HG02852 (cell line): Measurements from ENCODE around the gene WDR38.

Experiments
- ATAC-seq: cut with Tn5 transposase; IDR thresholded peaks from one replicate; pipeline ENCODE4 v1.9.1; 2021; ENCODE audit warnings: mild to moderate bottlenecking, moderate library complexity; ENCODE audit not compliant: unreplicated experiment

The WDR38 gene

GRCh38 chr9:124857533-124858162, 4.4 kb downstream of the WDR38 start:
- ATAC-seq: no peak

- no peak for ATAC-seq
Observed at GRCh38 chr9:124858330-124859046, 5.2 kb downstream of the WDR38 start.

GRCh38 chr9:124859803-124860581, 6.7 kb downstream of the WDR38 start:
- ATAC-seq: no peak

GRCh38 chr9:124860582-124861341, 7.5 kb downstream of the WDR38 start:
- ATAC-seq: no peak

GRCh38 chr9:124861342-124862229, 8.3 kb downstream of the WDR38 start, which contains the start of the genes ARPC5L and RPL35:
TSS of gene ARPC5L (plus strand) at chr9:124862130. CDS start at chr9:124869291, 7,161 bp downstream.
TSS of gene RPL35 (minus strand) at chr9:124861957. CDS start at chr9:124861912, 45 bp downstream.
- ATAC-seq: peak; percentile 83

GRCh38 chr9:124863371-124863871, 10.2 kb downstream of the WDR38 start:
- ATAC-seq: no peak

GRCh38 chr9:124868511-124869465, 15.5 kb downstream of the WDR38 start:
- ATAC-seq: peak; percentile 57

GRCh38 chr9:124869466-124869985, 16.3 kb downstream of the WDR38 start:
- peak; percentile 7 for ATAC-seq

GRCh38 chr9:124869986-124870560, 16.8 kb downstream of the WDR38 start:
- peak; percentile 46 for ATAC-seq

- no peak for ATAC-seq
Observed at GRCh38 chr9:124870723-124871122, 17.5 kb downstream of the WDR38 start.

GRCh38 chr9:124871156-124871561, 17.9 kb downstream of the WDR38 start:
- ATAC-seq: no peak

- no peak for ATAC-seq
Observed at GRCh38 chr9:124873664-124874063, 20.4 kb downstream of the WDR38 start.

GRCh38 chr9:124875501-124875900, 22.2 kb downstream of the WDR38 start:
- ATAC-seq: no peak

- no peak for ATAC-seq
Observed at GRCh38 chr9:124877021-124877782, 23.9 kb downstream of the WDR38 start.

GRCh38 chr9:124878021-124878420, 24.8 kb downstream of the WDR38 start:
- ATAC-seq: no peak

- no peak for ATAC-seq
Observed at GRCh38 chr9:124878518-124878917, 25.3 kb downstream of the WDR38 start.

- ATAC-seq: no peak
Observed at GRCh38 chr9:124879226-124879625, 26.0 kb downstream of the WDR38 start.
